Measurements from ENCODE around the gene CRPPA. TPM values are rescaled to one million over a fixed set of nuclear protein-coding genes. Genes with fewer than 3 reads are reported as not detected.

CRPPA gene
- total RNA-seq, 1 experiment from 2014 or later = 1.6 TPM

DNA sequence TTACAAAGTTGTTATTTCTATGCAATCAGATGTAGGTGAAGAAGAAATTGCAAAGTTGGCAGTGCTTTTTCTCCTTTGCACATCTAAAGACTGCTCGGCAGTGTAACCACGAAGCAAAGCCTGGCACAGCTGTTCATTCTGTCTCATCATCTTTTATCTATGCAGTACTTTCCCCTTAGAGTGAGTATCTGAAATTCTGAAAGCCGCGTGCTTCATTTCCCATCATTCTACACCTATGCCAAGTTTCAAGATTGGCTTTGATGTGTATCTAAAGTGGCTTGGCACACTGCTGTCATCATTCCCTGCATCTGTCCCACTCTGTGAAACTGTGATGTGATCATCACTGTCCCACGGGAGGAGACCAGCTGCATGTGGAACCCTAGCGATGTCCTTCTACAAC is 29.0 kb upstream of the CRPPA start:
- Histone ChIP-seq H3K36me3 (ENCODE audit: control insufficient read depth in 1 of 2, insufficient read depth in 2 of 2, low read length in 2 of 2) (no peaks in the 10 kb centered on the region), H3K27me3 (ENCODE audit: insufficient read depth, low read length) (no peaks in the 10 kb centered on the region), H3K4me3 (replicated peaks in 1 of 2; ENCODE audit: low read depth in 1 of 2, low read length in 2 of 2) (no peak overlapping the region), H3K9ac (ENCODE audit: low read length) (no peak overlapping the region), H3K27ac (ENCODE audit: low read depth, low read length) (no peak overlapping the region), H2AFZ (ENCODE audit: low read depth, low read length, poor library complexity, severe bottlenecking) (no peak overlapping the region), H3K9me2 (ENCODE audit: insufficient read depth) (no peaks in the 10 kb centered on the region; the same call in 1 of the 2 replicates), H3K79me2 (ENCODE audit: insufficient read depth, low read length) (no peaks in the 10 kb centered on the region), H3K9me3 (ENCODE audit: control insufficient read depth in 1 of 2, insufficient read depth in 1 of 2, low read depth in 1 of 2, low read length in 2 of 2) (no peaks in the 10 kb centered on the region), H4K20me1 (ENCODE audit: insufficient read depth) (no peaks in the 10 kb centered on the region), H3K4me1 (ENCODE audit: control insufficient read depth in 1 of 2, insufficient read depth in 2 of 2, low read length in 2 of 2) (no peaks in the 10 kb centered on the region), H3K4me2 (ENCODE audit: low read length) (no peak overlapping the region)
- BruUV-seq (replicated peaks) = no TSS peak
- ATAC-seq (no peak), DNase-seq (ENCODE audit: low read depth, low spot score) (no peak)
- ChIA-PET RAD21 (ENCODE audit: low non-redundant PET in 1 of 2, low total read pairs in 2 of 2, uncharacterized antibody in 2 of 2, unreplicated experiment in 2 of 2) (no interaction called here), POLR2A (no interaction called here), CTCF (interaction anchor here (1.5 to 1.7 kb wide), 2 partner anchors 114 to 467 kb away, joined by 3 to 5 read pairs; no protein-coding TSS in a partner anchor)
- intact Hi-C loops (cut with micrococcal nuclease) = no loop called here
- no peak for TF ChIP-seq EZH2phosphoT487 (IDR thresholded peaks at IDR 0.05; ENCODE audit: borderline replicate concordance)
- no peak for TF ChIP-seq SP1 (IDR thresholded peaks at IDR 0.05; ENCODE audit: low read depth)
- no peak for TF ChIP-seq FOSL1 (IDR thresholded peaks at IDR 0.05; ENCODE audit: low read depth)
- no peak for TF ChIP-seq POLR2AphosphoS5 (IDR thresholded peaks at IDR 0.05; ENCODE audit: low read depth, low read length)
- no peak for TF ChIP-seq REST (IDR thresholded peaks at IDR 0.05; ENCODE audit: low read depth)
- TF ChIP-seq YY1 (IDR thresholded peaks at IDR 0.05; ENCODE audit: extremely low read depth, insufficient replicate concordance, low read depth, low read length) = no peak

DNA sequence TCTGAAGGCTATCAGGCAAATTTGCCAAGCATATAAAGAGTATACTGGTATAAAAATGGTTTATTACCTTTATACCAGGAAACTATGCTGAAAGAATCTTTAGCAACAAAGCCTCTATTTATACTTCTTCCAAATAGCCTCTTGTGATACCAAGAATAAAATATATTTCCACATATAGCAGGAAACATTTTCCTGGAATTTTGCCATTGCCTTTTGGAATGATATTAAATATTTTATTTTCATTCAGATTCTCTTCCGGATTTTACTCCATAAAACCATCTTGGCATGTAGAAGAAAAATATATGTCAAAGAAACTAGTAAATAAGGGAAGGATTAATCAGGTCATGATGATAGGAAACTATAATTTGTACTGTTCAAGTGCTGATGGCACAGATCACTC is 26.5 kb upstream of the CRPPA start:
- H2AFZ ChIP-seq (ENCODE audit: low read depth, low read length, poor library complexity, severe bottlenecking) = no peak overlapping the region
- RAD21 ChIA-PET (ENCODE audit: low non-redundant PET in 1 of 2, low total read pairs in 2 of 2, uncharacterized antibody in 2 of 2, unreplicated experiment in 2 of 2) = no interaction called here
- no peak for DNase-seq (ENCODE audit: low read depth, low spot score)
- H3K27me3 ChIP-seq (ENCODE audit: insufficient read depth, low read length) = no peaks in the 10 kb centered on the region
- H3K4me2 ChIP-seq (ENCODE audit: low read length) = no peak overlapping the region
- no peaks in the 10 kb centered on the region for H3K79me2 ChIP-seq (ENCODE audit: insufficient read depth, low read length)
- H3K4me3 ChIP-seq (replicated peaks in 1 of 2; ENCODE audit: low read depth in 1 of 2, low read length in 2 of 2) = no peak overlapping the region
- no peak overlapping the region for H3K9ac ChIP-seq (ENCODE audit: low read length)
- no peak for ATAC-seq
- CTCF ChIA-PET = no interaction called here
- H3K36me3 ChIP-seq (ENCODE audit: control insufficient read depth in 1 of 2, insufficient read depth in 2 of 2, low read length in 2 of 2) = no peaks in the 10 kb centered on the region
- no peak overlapping the region for H3K27ac ChIP-seq (ENCODE audit: low read depth, low read length)
- TF ChIP-seq ZFX (IDR thresholded peaks at IDR 0.05) (no peak), ZNF274 (IDR thresholded peaks at IDR 0.05; ENCODE audit: low read depth, low read length) (no peak), CEBPB (IDR thresholded peaks at IDR 0.05; ENCODE audit: low read depth) (no peak), REST (IDR thresholded peaks at IDR 0.05; ENCODE audit: low read depth) (no peak), SRF (IDR thresholded peaks at IDR 0.05; ENCODE audit: low read depth) (no peak), JUND (IDR thresholded peaks at IDR 0.05) (no peak), EZH2phosphoT487 (IDR thresholded peaks at IDR 0.05; ENCODE audit: borderline replicate concordance) (no peak)
- TF ChIP-seq, protein P1, sequence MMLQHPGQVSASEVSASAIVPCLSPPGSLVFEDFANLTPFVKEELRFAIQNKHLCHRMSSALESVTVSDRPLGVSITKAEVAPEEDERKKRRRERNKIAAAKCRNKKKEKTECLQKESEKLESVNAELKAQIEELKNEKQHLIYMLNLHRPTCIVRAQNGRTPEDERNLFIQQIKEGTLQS (IDR thresholded peaks at IDR 0.05) = no peak
- no peaks in the 10 kb centered on the region for H3K9me2 ChIP-seq (ENCODE audit: insufficient read depth)
- no peaks in the 10 kb centered on the region for H3K4me1 ChIP-seq (ENCODE audit: control insufficient read depth in 1 of 2, insufficient read depth in 2 of 2, low read length in 2 of 2)
- H4K20me1 ChIP-seq (ENCODE audit: insufficient read depth) = no peaks in the 10 kb centered on the region
- intact Hi-C loops (cut with micrococcal nuclease) = no loop called here
- BruUV-seq (replicated peaks) = no TSS peak
- H3K9me3 ChIP-seq (ENCODE audit: control insufficient read depth in 1 of 2, insufficient read depth in 1 of 2, low read depth in 1 of 2, low read length in 2 of 2) = no peaks in the 10 kb centered on the region
- POLR2A ChIA-PET = no interaction called here

Measured in HCT116 (cell line).